WI38 (cell line): ENCODE data around the gene BRS3.

Source experiments
- H3K4me3 ChIP-seq: 2 replicates; pipeline ENCODE4 v1.5.1; 2011; ENCODE audit warnings: low read depth, mild to moderate bottlenecking, control low read depth, low read length
- CTCF ChIP-seq: IDR thresholded peaks from 2 replicates; pipeline ENCODE4 v1.5.1; 2012; ENCODE audit warnings: low read depth, mild to moderate bottlenecking, control low read depth, low read length

BRS3 gene

DNA sequence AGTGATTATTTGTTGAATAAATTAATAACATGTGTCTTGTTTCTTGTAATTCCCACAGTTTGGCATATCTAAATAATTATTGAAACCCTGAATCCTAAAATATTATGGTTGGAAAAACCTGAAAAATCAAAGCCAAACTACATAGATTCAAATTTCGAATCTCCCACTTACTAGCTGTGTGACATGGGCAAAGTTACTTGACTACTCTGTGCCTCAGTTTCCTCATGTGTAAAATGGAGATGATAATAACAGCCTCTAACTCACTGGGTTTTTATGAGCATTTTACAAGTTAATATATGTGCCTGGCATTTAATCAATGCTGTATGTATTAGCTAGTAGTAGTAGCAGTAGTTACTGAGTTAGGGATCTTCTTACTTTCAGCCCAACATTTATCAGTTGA is 34.6 kb upstream of the BRS3 start:
- H3K4me3 ChIP-seq = no peak overlapping the region
- TF ChIP-seq CTCF = no peak

- TF ChIP-seq CTCF = no peak
- H3K4me3 ChIP-seq = no peak overlapping the region
Observed at GRCh38 chrX:136453771-136454170, 34.0 kb upstream of the BRS3 start.

DNA sequence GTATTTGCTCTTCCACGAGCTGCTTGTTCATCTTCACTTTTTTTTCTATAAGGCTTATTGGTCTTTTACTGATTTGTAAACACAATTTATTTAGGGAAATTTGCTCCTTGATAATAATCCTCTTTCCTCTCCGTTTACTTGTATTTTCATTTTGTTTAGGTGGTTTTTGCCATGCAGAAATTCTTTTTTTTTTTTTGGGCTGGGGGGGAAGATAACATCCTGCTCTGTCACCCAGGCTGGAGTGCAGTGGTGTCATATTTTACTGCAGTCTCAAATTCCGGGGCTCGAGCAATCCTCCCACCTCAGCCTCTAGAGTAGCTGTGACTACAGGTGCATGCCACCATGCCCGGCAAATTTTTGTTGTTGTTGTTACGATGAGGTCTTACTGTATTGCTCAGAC is 31.6 kb upstream of the BRS3 start:
- TF ChIP-seq CTCF = no peak
- no peak overlapping the region for H3K4me3 ChIP-seq

GRCh38 chrX:136457303-136457917 is 30.3 kb upstream of the BRS3 start:
- TF ChIP-seq CTCF = no peak
- H3K4me3 ChIP-seq = no peak overlapping the region

- no peak for TF ChIP-seq CTCF
- no peak overlapping the region for H3K4me3 ChIP-seq
Observed at GRCh38 chrX:136464589-136464988, 23.2 kb upstream of the BRS3 start.

DNA sequence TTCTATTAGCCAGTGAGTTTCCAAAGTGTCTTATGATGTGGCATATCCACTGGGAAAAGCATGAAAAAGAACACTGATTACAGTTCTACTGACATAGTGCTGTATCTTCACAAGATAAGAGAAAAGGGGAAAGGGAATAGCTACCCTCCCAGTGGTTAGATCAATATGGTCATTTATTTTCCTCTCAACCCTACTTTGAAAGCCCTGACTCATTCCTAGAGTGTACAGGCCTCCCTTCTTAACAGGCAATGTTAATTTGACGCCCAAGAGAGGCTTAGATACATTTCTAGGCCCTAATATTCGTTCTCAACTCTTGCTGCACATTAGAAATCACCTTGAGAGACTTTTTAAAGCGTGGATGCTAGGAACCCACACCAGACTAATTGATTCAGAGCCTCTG is 20.4 kb upstream of the BRS3 start:
- TF ChIP-seq CTCF = no peak
- H3K4me3 ChIP-seq = no peak overlapping the region

- no peak for TF ChIP-seq CTCF
- H3K4me3 ChIP-seq = no peak overlapping the region
Observed at GRCh38 chrX:136468391-136469103, 19.2 kb upstream of the BRS3 start.
